ENCODE results near the gene CDH11.

The CDH11 gene

DNA sequence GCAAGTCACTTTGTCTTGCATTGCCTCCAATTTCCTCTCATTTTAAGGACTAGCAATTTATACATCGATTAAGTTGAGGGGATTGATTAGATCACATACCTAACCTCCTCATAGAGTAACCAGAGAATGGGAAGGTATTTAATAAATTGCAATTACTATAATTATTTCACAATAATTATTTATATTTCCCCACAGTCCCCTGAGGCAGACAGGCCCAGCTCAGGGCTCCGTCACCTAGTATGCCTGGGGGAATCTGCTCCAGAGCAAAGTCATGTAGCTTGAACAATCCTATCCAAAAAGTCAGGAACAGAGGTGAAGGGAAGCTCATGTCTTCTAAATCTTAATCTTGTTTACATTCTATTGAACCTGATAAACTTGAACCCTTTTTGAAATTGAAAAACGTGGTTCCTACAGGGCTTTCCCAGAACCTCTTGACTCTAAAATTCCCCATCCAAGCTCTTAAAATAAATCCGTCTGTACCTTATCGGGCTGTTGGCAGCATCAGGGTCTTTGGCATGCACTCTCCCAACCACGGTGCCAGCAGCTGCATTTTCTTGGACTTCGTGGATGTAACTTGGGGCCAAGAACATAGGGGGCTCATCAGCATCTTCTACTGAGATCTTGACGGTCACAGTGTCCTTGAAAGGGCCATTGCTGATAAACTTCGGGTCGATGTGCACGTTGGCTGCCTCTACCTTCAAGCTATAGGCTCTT lies 140.1 kb downstream of the CDH11 start:
- no peak for DNase-seq (ENCODE audit: low read depth in 2 of 2)

DNA sequence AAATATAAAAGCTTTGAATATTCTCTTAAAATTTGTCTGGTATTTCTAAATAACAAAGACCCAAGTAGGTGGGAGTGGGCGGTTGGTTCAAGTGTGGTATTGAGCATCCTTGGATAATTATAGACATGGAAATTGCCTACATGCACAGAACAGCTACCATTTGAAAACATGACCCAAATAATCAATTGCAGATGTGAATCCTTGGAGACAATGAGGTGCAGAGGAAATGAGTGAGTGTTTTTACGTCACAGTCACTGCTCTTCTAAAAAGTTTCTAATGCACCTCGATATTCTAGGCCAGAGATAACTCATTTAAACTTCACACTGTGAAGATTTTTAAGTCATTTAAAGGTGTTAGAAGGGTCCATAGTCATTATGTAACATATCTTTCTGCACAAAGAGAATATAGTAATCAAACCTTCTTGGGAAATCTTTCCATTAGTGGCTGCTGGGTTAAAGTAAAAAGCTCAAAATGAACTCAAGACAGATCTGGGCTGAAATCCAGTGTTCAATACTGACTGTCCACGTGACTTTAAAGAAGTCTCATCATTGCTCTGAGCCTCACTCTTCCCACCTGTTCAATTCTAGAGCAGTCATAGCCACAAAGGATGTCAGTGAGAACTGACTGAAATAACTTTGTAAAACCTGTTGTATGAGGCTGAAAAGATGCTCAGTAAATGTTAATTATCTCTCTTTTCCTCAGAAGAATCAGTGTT lies 144.5 kb downstream of the CDH11 start:
- no peak for DNase-seq (ENCODE audit: low read depth in 2 of 2)

DNA sequence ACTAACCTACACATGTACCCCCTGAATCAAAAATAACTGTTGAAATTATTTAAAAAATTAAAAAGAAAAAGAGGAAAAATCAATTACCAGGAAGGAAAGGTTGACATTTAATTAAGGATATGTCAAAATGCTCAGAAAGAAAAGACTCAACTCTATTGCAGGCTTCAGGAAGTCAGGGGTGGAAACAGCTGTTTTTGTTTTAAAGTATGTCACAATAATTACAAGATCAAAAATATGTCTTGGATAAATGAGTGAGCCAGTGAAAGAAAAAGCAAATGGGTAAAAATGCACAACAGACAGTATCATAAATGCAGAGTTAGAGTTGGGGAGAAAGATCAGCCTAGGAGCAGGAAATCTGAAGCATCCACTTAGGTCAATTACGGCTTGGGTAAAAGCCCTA lies 146.0 kb downstream of the CDH11 start:
- no peak for DNase-seq (ENCODE audit: low read depth in 2 of 2)

DNA sequence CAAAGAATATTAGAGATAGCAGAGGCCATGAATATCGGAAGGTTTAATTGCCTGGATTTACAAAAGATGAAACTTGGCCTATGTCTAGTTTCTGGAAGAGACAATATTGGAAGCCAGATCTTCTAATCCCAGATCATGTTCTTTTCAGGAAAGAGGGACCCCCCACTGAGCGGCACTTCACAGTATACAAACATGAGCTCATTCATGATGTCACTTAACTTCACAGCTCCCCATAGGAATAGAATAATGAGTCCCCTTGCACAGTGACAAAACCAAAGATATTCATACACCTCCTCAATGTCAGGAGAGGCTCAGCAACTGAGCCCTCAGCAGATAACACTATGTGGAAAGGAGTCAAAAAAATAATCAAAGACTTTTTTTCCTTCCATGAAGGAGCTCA lies 147.5 kb downstream of the CDH11 start:
- no peak for DNase-seq (ENCODE audit: low read depth in 2 of 2)

DNA sequence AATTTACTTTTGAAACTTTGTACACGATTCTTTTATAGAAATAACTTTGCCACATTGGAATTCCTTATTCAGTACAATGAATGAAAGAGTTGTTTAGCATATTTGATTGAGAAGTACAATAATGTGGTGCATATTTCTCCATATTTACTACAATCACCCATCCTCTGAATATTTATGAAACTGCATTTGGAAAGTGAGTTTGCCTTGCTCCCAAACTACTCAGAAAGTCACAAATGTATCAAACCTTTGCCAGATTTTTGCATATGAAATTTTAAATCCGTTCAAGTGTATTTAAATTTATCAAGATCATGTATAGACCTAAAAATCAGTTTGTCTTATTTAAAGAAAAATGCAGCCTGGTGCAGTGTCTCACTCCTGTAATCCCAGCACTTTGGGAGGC lies 148.7 kb downstream of the CDH11 start:
- DNase-seq (ENCODE audit: low read depth in 2 of 2), result no peak

DNA sequence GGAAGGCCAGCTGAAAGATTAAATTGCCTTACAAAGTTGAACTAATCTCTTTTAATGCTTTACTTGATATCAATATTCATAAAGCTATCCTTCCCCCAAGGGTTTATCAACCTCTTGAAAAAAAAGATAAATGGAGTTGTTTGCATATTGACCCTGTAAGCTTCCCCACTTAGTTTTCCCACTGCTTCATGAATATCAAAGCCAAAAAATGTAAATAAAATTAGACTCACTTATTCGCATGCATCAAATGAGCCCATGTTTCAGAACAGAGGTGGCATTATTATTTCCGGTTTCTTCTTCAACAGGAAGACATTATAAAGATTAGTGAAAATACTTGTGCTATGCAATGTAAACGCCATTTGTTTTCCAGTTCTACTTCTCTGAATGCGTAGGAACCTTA lies 150.7 kb downstream of the CDH11 start:
- DNase-seq (ENCODE audit: low read depth in 2 of 2), result no peak

DNA sequence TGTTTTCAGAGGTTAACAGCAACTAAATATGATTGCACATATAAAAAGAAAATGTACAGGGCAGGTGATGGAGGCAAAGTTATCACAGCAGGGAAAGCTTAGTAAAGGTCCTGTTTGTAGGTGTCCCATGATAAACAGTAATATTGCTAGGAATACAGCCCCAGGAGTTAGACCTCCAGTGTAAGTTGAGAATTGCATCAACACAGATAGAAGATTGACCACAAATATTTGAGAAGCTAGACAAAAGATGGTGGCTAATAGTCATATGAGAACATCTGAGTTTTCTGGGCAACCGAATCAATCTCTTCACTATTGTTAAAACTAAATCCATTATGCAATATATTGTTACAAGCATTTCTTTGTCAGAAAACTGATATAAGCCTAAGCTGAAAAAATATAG lies 152.6 kb downstream of the CDH11 start:
- DNase-seq (ENCODE audit: low read depth in 2 of 2), result no peak

DNA sequence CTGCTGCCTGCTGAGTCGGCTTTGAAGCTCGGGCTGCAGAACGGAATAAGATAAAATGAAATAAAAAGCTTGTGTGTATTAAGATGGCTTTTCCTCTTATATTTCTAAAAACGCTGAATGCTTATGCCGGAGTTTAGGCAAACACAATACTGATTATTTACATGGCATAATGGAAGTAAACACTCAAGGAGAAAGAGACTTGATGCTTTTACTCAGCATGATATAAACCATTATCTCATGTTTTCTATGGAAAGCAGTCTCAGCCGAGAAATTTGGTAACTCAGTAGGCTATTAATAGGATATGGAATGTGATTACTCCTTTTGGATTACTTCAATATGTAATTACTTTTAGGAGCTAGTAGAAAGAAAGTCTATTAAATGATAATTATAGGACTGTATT lies 153.3 kb downstream of the CDH11 start:
- DNase-seq (ENCODE audit: low read depth in 2 of 2), result no peak

DNA sequence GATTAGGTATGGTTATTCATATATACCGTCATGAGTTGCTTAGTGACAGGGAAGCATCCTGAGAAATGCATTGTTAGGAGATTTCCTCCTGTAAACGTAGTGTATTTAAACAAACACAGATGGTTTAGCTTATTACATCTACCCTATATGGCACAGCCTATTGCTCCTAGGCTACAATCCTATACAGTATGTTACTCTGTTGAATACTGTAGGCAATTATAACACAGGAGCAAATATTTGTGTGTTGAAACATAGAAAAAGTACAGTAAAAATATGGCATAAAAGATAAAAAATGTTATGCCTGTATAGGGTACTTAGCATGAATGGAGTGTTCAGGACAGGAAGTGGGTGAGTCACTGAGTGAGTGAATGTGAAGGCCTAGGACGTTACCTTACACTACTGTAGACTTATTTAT lies 157.7 kb downstream of the CDH11 start:
- no peak for DNase-seq (ENCODE audit: low read depth in 2 of 2)

DNA sequence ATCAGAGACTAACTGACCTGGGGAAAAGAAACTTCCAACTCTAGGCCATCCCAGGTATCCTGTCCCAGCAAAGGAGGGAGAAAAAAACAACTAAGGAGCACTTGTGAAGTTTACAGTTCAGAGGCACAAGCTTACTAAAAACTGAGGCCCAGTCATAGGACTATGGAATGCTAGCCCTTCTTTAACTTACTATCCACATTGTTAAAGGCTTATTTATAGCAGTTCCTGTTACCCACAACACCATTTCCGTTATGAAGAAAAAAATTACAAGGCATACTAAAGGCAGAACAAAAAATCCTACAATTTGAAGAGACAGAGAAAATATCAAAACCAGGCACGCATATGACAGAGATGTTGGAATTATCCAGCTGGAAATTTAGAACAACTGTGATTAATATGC lies 159.1 kb downstream of the CDH11 start:
- no peak for DNase-seq (ENCODE audit: low read depth in 2 of 2)

DNA sequence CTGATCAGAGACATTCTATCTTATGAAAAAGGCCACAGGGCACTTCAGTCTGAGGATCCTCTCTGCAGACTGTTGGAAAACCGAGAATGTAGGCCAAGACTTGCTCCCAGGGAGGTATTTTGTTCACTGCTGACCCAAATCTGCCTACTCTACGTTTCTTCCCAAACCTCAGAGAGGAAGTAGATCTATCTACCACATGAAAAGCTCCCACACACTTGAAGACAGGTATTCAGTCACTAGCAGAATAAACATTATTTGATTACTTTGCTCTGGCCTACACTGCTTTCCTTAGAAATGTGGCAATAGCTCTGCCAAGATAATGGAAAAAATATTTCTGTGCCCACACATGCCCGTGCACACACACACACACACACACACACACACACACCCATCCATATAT lies 164.6 kb downstream of the CDH11 start:
- no peak for DNase-seq (ENCODE audit: low read depth in 2 of 2)

DNA sequence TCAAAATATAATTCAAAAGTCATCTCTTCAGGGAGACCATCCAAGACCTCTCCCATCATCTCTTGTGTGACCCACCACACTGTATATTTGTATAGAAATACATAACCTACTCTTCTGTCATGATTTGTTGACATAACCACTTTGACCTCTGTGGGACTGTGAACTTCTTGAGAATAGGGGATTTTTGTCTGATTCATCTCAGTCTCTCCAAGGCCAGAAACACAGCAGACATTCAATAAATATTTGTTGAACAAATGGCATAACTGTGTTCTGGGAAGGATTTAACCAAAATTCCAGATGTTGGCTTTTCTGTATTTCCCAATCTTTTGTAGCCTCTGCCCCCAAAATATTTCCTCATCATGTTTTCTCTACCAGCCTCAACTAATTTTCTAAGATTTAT lies 169.7 kb downstream of the CDH11 start:
- no peak for DNase-seq (ENCODE audit: low read depth in 2 of 2)

DNA sequence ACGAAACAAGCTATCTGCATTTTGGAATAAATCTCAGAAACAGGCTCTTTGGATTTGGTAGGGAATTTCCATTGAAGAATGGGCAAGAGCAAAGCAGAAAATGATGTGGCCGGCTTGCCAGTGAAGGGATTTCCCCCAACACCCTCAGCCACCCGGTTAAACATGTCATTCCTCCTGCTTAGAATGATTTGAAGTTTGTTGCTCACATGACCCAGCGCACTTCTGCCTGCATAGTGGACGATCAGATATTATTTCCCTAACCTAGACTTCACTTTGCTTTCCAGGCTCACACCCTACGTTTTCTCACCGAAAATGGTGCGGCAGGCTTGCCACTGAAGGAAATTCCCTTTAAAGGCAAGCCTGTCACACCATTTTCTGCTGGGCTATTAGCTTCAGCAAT lies 170.7 kb downstream of the CDH11 start:
- DNase-seq (ENCODE audit: low read depth in 2 of 2), result no peak

DNA sequence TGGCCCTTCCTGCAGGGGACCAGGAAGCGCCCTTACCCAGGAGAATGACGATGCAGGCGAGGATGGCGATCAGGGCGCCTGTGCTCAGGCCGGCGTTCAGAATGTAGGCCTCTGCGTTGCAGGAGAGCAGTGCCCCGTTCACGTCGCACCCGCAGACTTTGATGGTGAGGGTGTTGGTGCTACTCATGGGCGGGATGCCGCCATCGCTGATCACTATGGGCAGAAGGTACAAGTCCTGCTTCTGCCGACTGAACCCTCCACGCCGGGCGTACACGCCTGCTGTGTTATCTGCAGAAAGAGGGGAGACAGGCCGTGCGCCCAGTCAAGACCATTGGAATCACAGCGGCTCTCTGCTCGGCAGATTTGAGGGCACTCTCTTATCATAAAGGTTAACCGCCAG lies 171.1 kb downstream of the CDH11 start:
- DNase-seq (ENCODE audit: low read depth in 2 of 2), result no peak

DNA sequence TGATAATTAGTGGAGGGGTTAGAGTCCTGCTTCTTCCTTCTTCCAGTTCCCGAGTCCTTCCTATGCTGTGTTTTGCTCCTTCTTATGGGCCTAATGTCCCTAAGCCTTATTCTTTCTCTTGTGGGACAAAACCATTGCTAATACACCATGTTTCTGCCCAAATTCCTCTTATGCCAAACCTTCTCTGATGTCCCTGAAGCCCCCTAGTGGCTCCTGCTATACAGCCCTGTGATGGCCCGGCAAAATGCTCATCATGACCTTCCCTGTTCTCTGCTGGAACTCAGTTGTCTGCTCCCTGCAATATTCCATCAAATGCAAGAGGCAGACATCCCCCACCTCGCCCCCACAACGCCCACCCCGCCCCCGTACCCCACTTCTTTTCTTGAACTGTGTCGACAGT lies 171.6 kb downstream of the CDH11 start:
- no peak for DNase-seq (ENCODE audit: low read depth in 2 of 2)

DNA sequence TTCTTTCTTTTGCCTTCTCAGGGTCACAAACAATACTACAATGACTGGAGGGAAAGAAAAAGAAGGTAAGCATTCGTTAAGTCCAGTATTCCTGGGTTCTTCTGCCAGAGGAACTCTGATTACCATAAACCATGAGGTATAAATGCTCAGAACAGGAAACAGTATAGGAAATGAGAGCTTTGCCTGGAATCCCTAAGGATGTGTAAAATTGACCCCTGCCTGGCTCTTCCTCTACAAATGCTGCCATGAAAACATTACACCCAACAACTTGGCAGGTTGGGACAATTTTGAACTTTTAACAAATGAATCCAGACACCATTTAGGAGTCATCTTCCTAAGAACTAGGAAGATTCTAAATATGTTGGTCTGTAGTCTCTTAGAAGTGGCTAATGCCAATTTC lies 173.8 kb downstream of the CDH11 start:
- DNase-seq (ENCODE audit: low read depth in 2 of 2), result no peak

DNA sequence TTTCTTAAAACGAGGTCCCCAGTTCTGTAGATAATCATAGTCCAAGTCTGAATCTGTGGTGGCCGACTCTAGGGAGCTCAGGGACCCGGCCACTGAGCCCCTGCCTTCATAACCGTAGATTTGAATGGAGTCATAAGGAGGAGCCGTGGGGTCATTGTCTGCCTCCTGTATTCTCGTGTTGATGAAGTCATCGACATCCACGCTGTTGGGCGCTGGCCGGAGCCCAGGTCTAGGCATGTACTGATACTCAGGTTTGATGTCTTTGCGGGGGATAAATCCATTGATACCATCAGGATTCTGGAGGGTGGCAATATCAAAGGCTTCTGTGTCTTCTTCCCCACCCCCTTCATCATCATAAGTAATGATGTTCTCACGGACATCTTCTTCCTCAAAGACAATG lies 174.2 kb downstream of the CDH11 start:
- DNase-seq (ENCODE audit: low read depth in 2 of 2), result no peak

DNA sequence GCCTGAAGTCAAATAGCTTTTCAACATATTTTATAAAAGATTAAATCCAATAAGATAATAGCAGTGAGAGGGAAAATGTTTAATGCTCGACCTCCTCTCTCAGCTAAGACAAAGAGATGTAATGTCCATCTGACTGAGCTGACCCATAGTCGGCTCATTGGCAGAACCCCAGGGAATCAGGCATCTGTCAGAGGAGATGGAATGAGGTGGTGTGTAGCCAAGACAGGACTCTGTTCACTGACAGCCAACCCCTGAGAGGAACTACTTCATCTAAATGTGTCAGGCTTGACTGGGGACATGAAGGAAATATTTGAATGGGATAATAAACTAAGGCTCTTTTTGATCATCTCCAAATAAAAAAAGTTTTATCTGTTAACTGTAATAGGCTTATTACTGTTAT lies 188.0 kb downstream of the CDH11 start:
- no peak for DNase-seq (ENCODE audit: low read depth in 2 of 2)

DNA sequence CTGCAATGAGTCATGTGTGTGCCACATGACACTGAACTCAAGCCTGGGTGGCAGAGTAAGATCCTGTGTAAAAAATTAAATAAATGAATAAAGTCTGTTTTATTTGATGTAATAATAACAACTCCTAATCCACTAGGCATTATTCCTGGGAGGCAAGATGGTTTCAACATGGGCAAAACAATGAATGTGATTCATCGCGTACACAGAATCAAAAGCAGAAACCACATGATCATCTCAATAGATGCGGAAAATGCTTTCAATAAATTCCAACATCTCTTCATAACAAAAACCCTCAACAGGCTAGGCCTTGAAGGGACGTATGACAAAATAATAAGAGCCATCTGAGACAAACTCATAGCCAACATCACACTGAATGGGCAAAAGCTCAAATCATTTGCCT lies 195.4 kb downstream of the CDH11 start:
- DNase-seq (ENCODE audit: low read depth in 2 of 2), result no peak

DNA sequence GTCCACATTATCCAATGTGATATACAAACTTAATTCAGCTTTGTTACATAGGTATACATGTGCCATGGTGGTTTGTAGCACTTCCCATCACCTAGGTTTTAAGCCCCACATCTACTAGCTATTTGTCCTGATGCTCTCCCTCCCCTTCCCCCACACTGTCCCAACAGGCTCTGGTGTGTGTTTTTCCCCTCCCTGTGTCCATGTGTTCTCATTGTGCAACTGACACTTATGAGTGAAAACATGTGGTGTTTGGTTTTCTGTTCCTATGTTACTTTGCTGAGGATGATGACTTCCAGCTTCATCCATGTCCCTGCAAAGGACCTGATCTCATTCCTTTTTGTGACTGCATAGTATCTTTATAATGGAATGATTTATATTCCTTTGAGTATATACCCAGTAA lies 196.7 kb downstream of the CDH11 start:
- no peak for DNase-seq (ENCODE audit: low read depth in 2 of 2)

DNA sequence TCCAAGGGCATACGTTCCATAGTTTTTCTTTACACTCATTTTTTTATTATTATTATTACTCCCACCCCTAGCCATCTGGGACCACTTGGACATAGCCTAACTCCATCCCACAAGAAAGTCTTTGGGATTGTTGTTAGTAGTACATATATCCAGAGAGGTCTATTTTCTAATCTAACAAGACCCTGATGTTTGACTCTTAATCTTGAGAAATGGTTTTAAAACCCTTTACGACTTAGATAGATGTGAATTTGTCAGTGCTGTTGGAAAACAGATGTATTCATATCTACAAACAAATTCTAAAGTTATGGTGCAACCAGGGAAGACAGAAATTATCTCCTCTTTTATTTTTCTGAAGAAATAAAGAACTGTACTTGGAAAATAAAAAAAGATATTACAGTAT lies 197.8 kb downstream of the CDH11 start:
- no peak for DNase-seq (ENCODE audit: low read depth in 2 of 2)

DNA sequence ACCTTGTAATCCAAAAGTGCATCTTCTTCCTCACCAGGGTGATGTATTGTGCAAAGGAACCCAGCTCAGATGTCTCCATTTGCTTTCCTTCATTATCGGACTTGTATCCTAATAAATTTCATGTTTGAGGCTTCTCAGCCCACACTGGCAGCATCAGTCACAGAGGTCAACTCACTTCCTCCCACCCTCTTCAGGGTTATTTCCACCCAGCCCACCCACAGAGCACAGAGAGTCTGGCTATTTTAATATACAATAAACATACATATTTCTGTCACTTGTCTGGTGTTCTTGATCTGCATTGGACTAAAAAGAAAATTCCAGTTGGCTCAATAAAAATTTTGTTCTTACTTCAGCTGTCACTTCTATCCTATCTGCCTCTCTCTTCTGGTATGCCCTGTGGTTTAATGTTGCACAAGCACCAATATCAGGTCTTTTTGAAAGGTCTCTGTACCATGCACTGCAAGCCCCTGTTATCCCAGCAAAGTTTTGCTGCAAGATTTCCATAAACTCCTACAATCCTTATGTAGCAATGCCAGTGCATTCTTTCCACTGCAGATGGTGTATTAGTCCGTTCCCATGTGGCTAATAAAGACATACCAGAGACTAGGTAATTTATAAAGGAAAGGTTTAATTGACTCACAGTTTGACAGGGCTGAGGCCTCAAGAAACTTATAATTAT lies 201.8 kb downstream of the CDH11 start:
- DNase-seq (ENCODE audit: low read depth in 2 of 2), result no peak

DNA sequence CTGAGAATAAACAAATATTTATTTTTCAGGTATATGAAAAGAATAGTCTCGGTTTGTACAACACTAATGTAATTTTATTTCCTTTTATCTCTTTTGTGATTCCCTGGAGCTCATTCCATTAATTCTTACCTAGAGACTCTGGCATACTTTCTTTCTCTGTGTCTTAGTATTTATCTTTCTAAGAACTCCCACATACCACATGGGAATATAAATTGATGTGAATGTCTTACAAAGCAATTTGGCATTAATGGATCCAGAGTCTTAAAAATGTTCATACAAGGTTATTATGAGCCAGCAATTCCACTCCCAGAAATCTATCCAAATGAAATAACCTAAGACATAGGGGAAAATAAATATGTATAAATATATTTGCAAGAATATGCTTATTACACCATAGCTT lies 202.7 kb downstream of the CDH11 start:
- no peak for DNase-seq (ENCODE audit: low read depth in 2 of 2)

Data from stimulated activated CD8-positive, alpha-beta memory T cell treated with anti-CD3 and anti-CD28 coated beads, Interleukin-2, amount 100 ng/mL, for 48 hours (primary cell).